ENCODE measurements around the gene ABHD11. TPM values are rescaled to one million over a fixed set of nuclear protein-coding genes. Genes with fewer than 3 reads are reported as not detected.

Gene ABHD11
- total RNA-seq, 1 experiment from 2014 or later, result 25.7 TPM

Other genes starting within 250 kb of the ABHD11 start
- gene BAZ1B, start 216.5 kb downstream of the ABHD11 start, total RNA-seq (2014; rRNA removed; shearing (Covaris generic)), result 44.6 and 57.9 TPM in 2 replicates
- gene BCL7B, start 181.1 kb downstream of the ABHD11 start, total RNA-seq (2014; rRNA removed; shearing (Covaris generic)), result 18.7 and 23.3 TPM in 2 replicates
- gene TBL2, start 160.2 kb downstream of the ABHD11 start, total RNA-seq (2014; rRNA removed; shearing (Covaris generic)), result 34.5 and 52.3 TPM in 2 replicates
- gene MLXIPL, start 114.3 kb downstream of the ABHD11 start, total RNA-seq (2014; rRNA removed; shearing (Covaris generic)), result 0.63 and 0.73 TPM in 2 replicates
- gene VPS37D, start 71.0 kb downstream of the ABHD11 start, total RNA-seq (2014; rRNA removed; shearing (Covaris generic)), result 6.0 and 6.4 TPM in 2 replicates
- gene DNAJC30, start 55.3 kb downstream of the ABHD11 start, total RNA-seq (2014; rRNA removed; shearing (Covaris generic)), result 2.4 and 2.7 TPM in 2 replicates
- gene BUD23, start 55.2 kb downstream of the ABHD11 start, total RNA-seq (2014; rRNA removed; shearing (Covaris generic)), result 39.3 and 48.0 TPM in 2 replicates
- gene STX1A, start 19.1 kb downstream of the ABHD11 start, total RNA-seq (2014; rRNA removed; shearing (Covaris generic)), result 16.8 and 19.4 TPM in 2 replicates
- 3.3 and 5.9 TPM in 2 replicates for gene CLDN3, start 31.5 kb upstream of the ABHD11 start, total RNA-seq (2014; rRNA removed; shearing (Covaris generic))
- gene CLDN4, start 92.2 kb upstream of the ABHD11 start, total RNA-seq (2014; rRNA removed; shearing (Covaris generic)), result 2.0 and 2.1 TPM in 2 replicates
- gene METTL27, start 103.7 kb upstream of the ABHD11 start, total RNA-seq (2014; rRNA removed; shearing (Covaris generic)), result 1.9 and 7.4 TPM in 2 replicates
- not detected in 2 replicates for gene TMEM270, start 122.4 kb upstream of the ABHD11 start, total RNA-seq (2014; rRNA removed; shearing (Covaris generic))